Measurements from ENCODE around the gene CPNE4.
A peak's percentile ranks its signal among the peaks of the same experiment; 100 is the strongest.

The CPNE4 gene

DNA sequence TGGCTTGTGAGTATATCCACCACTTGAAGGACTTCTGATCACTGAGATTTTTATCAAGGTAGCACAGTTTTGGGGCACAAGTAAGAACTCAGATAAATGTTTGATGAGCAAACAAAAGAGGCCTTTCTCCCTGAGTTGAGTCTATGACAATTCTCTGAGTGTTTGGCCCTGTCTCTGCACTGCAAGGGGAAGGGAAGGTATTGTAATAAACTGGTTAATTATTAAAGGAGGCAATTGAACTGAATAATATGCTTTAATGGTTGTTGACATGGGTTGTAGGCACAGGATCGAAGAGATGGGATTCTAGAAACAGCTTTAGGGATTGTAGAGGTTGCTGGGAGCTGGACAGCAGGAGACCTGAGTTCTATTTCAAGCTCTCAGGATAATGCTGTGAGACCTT is 437.0 kb downstream of the CPNE4 start:
- no peak for DNase-seq (ENCODE audit: low read depth in 2 of 2)
- TF ChIP-seq CTCF (IDR thresholded peaks at IDR 0.05; ENCODE audit: low read depth, low read length) = no peak
- H3K4me3 ChIP-seq (replicated peaks in 1 of 2; ENCODE audit: low read depth in 2 of 2, low read length in 2 of 2) = no peak overlapping the region

DNA sequence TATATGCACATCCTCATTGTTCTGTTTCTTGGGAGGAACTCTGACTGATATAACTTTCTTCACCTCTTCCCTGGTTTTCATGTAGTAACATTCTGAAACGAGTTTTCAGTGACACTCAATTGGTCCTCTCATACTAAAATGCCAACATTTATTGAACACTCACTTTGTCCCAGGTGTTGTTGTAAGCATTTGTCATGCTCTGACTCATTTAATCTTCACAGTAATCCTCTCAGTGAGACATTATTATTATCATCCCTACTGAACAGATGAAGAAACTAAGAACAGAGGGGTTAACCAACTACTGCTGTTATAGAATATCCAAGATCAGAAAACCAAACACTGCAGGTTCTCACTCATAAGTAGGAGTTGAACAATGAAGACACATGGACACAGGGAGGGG is 437.9 kb downstream of the CPNE4 start:
- H3K4me3 ChIP-seq (replicated peaks in 1 of 2; ENCODE audit: low read depth in 2 of 2, low read length in 2 of 2) = no peak overlapping the region
- no peak for DNase-seq (ENCODE audit: low read depth in 2 of 2)
- no peak for TF ChIP-seq CTCF (IDR thresholded peaks at IDR 0.05; ENCODE audit: low read depth, low read length)

GRCh38 chr3:131591394-131592014 is 443.3 kb downstream of the CPNE4 start:
- no peak overlapping the region for H3K4me3 ChIP-seq (replicated peaks in 1 of 2; ENCODE audit: low read depth in 2 of 2, low read length in 2 of 2)
- DNase-seq (ENCODE audit: low read depth in 2 of 2) = peak; percentile 51 to 56
- TF ChIP-seq CTCF (IDR thresholded peaks at IDR 0.05; ENCODE audit: low read depth, low read length) = no peak

GRCh38 chr3:131586277-131586676 is 448.5 kb downstream of the CPNE4 start:
- no peak for TF ChIP-seq CTCF (IDR thresholded peaks at IDR 0.05; ENCODE audit: low read depth, low read length)
- H3K4me3 ChIP-seq (replicated peaks in 1 of 2; ENCODE audit: low read depth in 2 of 2, low read length in 2 of 2) = no peak overlapping the region
- DNase-seq (ENCODE audit: low read depth in 2 of 2) = no peak

GRCh38 chr3:131582438-131582837 is 452.4 kb downstream of the CPNE4 start:
- DNase-seq (ENCODE audit: low read depth in 2 of 2) = no peak
- no peak overlapping the region for H3K4me3 ChIP-seq (replicated peaks in 1 of 2; ENCODE audit: low read depth in 2 of 2, low read length in 2 of 2)
- no peak for TF ChIP-seq CTCF (IDR thresholded peaks at IDR 0.05; ENCODE audit: low read depth, low read length)

GRCh38 chr3:131568460-131568859 is 466.4 kb downstream of the CPNE4 start:
- no peak for DNase-seq (ENCODE audit: low read depth in 2 of 2)
- TF ChIP-seq CTCF (IDR thresholded peaks at IDR 0.05; ENCODE audit: low read depth, low read length) = no peak
- no peak overlapping the region for H3K4me3 ChIP-seq (replicated peaks in 1 of 2; ENCODE audit: low read depth in 2 of 2, low read length in 2 of 2)

DNA sequence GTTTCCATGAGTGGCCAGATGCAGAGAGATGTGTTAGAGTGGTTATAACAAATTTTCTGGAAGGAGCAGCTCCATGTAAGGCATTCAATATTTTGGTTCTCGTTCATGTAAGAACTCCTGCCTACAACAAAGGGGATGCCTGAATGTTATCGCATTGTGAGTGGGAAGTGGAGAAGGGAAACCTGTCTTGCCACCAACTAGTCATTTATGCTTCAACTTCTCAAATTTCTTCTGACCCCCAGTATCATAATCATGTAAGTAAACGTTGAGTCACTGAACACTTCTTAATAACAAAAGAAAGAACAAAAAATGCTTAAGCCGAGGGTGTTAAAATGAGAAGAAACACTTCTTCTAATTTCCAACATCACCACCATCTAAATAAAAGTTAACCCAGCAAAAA is 470.0 kb downstream of the CPNE4 start:
- no peak for DNase-seq (ENCODE audit: low read depth in 2 of 2)
- no peak for TF ChIP-seq CTCF (IDR thresholded peaks at IDR 0.05; ENCODE audit: low read depth, low read length)

More for the DNA sequence above, 470.0 kb downstream of the CPNE4 start:
- no peak overlapping the region for H3K4me3 ChIP-seq (replicated peaks in 1 of 2; ENCODE audit: low read depth in 2 of 2, low read length in 2 of 2)
